PC-3 (cell line): ENCODE results near the gene TNFRSF11A. TPM values are rescaled to one million over a fixed set of nuclear protein-coding genes. Genes with fewer than 3 reads are reported as not detected.

Source experiments
- ATAC-seq: fragments of 200-7000 bp; cut with Tn5 transposase; 2 replicates; pipeline ENCODE4 v1.9.1; 2020; ENCODE audit warnings: mild to moderate bottlenecking, moderate library complexity
- BruUV-seq: library from RNA; stranded (reverse); fragments of 400-500 nt; replicated peaks from 2 replicates; lab custom pipeline; 2021; lab: Mats Ljungman, UMichigan
- CTCF ChIA-PET: fragments of 300-600 bp; sonication (Branson Sonifier 250); formaldehyde crosslinking; loops from one replicate; lab custom pipeline; 2022; ENCODE audit warnings: antibody characterized with exemption; lab: Charles Lee
- POLR2A ChIA-PET: fragments of 300-600 bp; sonication (Branson Sonifier 250); formaldehyde crosslinking; loops from one replicate; lab custom pipeline; 2022; ENCODE audit warnings: antibody characterized with exemption; ENCODE audit not compliant: unreplicated experiment; lab: Charles Lee
- DNase-seq: peaks from one replicate; pipeline ENCODE4 v3.0.0-alpha.2; 2015
- H2AFZ ChIP-seq: fragments of 300-600 bp; sonication (generic); 2 replicates; pipeline ENCODE4 v1.6.0; 2016; ENCODE audit warnings: antibody characterized with exemption, low read length
- H3F3A ChIP-seq: fragments of 300-600 bp; sonication (generic); one replicate; pipeline ENCODE4 v1.6.0; 2017; ENCODE audit warnings: antibody characterized with exemption, low read length, control low read depth, mild to moderate bottlenecking; ENCODE audit not compliant: unreplicated experiment
- H3K27ac ChIP-seq: fragments of 300-600 bp; sonication (generic); 2 replicates; pipeline ENCODE4 v1.5.1; 2016; ENCODE audit warnings: mild to moderate bottlenecking, low read length
- H3K27me3 ChIP-seq: fragments of 300-600 bp; sonication (generic); 2 replicates; pipeline ENCODE4 v1.6.1; 2016; ENCODE audit warnings: low read length, mixed read lengths
- H3K36me3 ChIP-seq: fragments of 300-600 bp; sonication (generic); 2 replicates; pipeline ENCODE4 v1.6.1; 2016; ENCODE audit warnings: low read depth, mixed run types, low read length, mixed read lengths
- H3K4me1 ChIP-seq: fragments of 300-600 bp; sonication (generic); 2 replicates; pipeline ENCODE4 v1.5.1; 2016; ENCODE audit warnings: low read length; ENCODE audit not compliant: insufficient read depth
- H3K4me2 ChIP-seq: fragments of 300-600 bp; sonication (generic); 2 replicates; pipeline ENCODE4 v1.6.0; 2016; ENCODE audit warnings: low read length
- H3K4me3 ChIP-seq: fragments of 300-600 bp; sonication (generic); 2 replicates; pipeline ENCODE4 v1.5.1; 2016; ENCODE audit warnings: mild to moderate bottlenecking, low read length, mixed read lengths
- H3K79me2 ChIP-seq: fragments of 300-600 bp; sonication (generic); 2 replicates; pipeline ENCODE4 v1.6.1; 2017; ENCODE audit warnings: low read length, mixed read lengths
- H3K9ac ChIP-seq: fragments of 300-600 bp; sonication (generic); 2 replicates; pipeline ENCODE4 v1.6.0; 2016; ENCODE audit warnings: mild to moderate bottlenecking, low read length
- H3K9me2 ChIP-seq: fragments of 300-600 bp; sonication (generic); replicated peaks from 2 replicates; pipeline ENCODE4 v1.6.1; 2016; ENCODE audit warnings: mixed run types, low read length, mixed read lengths
- H3K9me3 ChIP-seq: fragments of 300-600 bp; sonication (generic); 2 replicates; pipeline ENCODE4 v1.6.1; 2016; ENCODE audit warnings: low read length, mixed read lengths
- H4K20me1 ChIP-seq: fragments of 300-600 bp; sonication (generic); 2 replicates; pipeline ENCODE4 v1.6.1; 2016; ENCODE audit warnings: low read length, mixed read lengths
- CTCF ChIP-seq: fragments of 300-600 bp; sonication (generic); conservative IDR thresholded peaks from 2 replicates; pipeline ENCODE4 v1.5.1; 2017; ENCODE audit warnings: antibody characterized with exemption, low read depth, mild to moderate bottlenecking, low read length
- EZH2 ChIP-seq: fragments of 300-600 bp; sonication (generic); IDR thresholded peaks from one replicate; pipeline ENCODE4 v1.6.1; 2017; ENCODE audit warnings: antibody characterized with exemption, mild to moderate bottlenecking, low read length; ENCODE audit not compliant: unreplicated experiment
- EZH2phosphoT487 ChIP-seq: fragments of 300-600 bp; sonication (generic); IDR thresholded peaks from 2 replicates; pipeline ENCODE4 v1.6.1; 2018; ENCODE audit warnings: mild to moderate bottlenecking, antibody characterized with exemption, low read length, borderline replicate concordance
- intact Hi-C: fragments of 100-400 bp; cut with micrococcal nuclease; formaldehyde crosslinking; loops from 2 replicates; pipeline ENCODE4 v1.9.0; 2023
- total RNA-seq: library from RNA; depleted of rRNA; stranded (reverse); fragments of >200 nt; gene quantifications from 2 replicates; pipeline ENCODE4 v1.2.3, GENCODE V29; 2014

The TNFRSF11A gene
- total RNA-seq, 1 experiment from 2014 or later = 26.5 TPM

- peak overlapping the region; percentile 87 for H3K9ac ChIP-seq
- H4K20me1 ChIP-seq = no peaks in the 10 kb centered on the region
- peak overlapping the region; percentile 71 for H3K4me2 ChIP-seq
- H3K4me1 ChIP-seq = peaks cover 67% of the 10 kb centered on the region
- no peak overlapping the region for H3K4me3 ChIP-seq
- no TSS peak for BruUV-seq
- no peak for ATAC-seq
- no peaks in the 10 kb centered on the region for H3K27me3 ChIP-seq
- H3K27ac ChIP-seq = peak overlapping the region; percentile 98
- H3F3A ChIP-seq = peaks cover 10% of the 10 kb centered on the region
- TF ChIP-seq EZH2 (no peak), EZH2phosphoT487 (no peak), CTCF (no peak)
- H3K9me3 ChIP-seq = 0 out of 2 replicates have a peak, but pooled peaks cover 4% of the 10 kb centered on the region
- H3K36me3 ChIP-seq = peaks cover 5% of the 10 kb centered on the region; the same call in 1 of the 2 replicates
- H3K9me2 ChIP-seq = no peaks in the 10 kb centered on the region
- no peak overlapping the region for H2AFZ ChIP-seq
- peak; percentile 79 for DNase-seq
- ChIA-PET POLR2A (no interaction called here), CTCF (no interaction called here)
- H3K79me2 ChIP-seq = no peaks in the 10 kb centered on the region
- intact Hi-C loops = loop anchor here (5.0 to 10.0 kb wide), 2 partner anchors 63 to 205 kb away; partner anchors contain the start of genes PIGN, RELCH and TNFRSF11A
Measured at GRCh38 chr18:62389761-62390481, 64.8 kb downstream of the TNFRSF11A start.

- Histone ChIP-seq H3K9ac (no peak overlapping the region), H3K79me2 (no peaks in the 10 kb centered on the region), H3K4me2 (no peak overlapping the region), H3K9me2 (no peaks in the 10 kb centered on the region), H3K27me3 (no peaks in the 10 kb centered on the region), H3K36me3 (no peaks in the 10 kb centered on the region), H3K4me1 (peaks cover 43% of the 10 kb centered on the region), H3K27ac (peak overlapping the region; percentile 38), H3K9me3 (0 out of 2 replicates have a peak, but pooled peaks cover 4% of the 10 kb centered on the region), H2AFZ (no peak overlapping the region), H4K20me1 (no peaks in the 10 kb centered on the region), H3F3A (peaks cover 3% of the 10 kb centered on the region), H3K4me3 (no peak overlapping the region)
- ChIA-PET POLR2A (interaction anchor here (0.7 kb wide), 1 partner anchor 113 kb away, joined by 4 read pairs; no protein-coding TSS in a partner anchor), CTCF (no interaction called here)
- no peak for ATAC-seq
- intact Hi-C loops = no loop called here
- no peak for DNase-seq
- TF ChIP-seq EZH2phosphoT487 (no peak), EZH2 (no peak), CTCF (no peak)
- no TSS peak for BruUV-seq
Measured at GRCh38 chr18:62394006-62394763, 69.1 kb downstream of the TNFRSF11A start.
